Smooth muscle cell (in vitro differentiated cells): ENCODE data around the gene TRAF7. TPM values are rescaled to one million over a fixed set of nuclear protein-coding genes. Genes with fewer than 3 reads are reported as not detected.

Experiments
- DNase-seq: peaks from one replicate; lab custom pipeline; 2025; ENCODE audit not compliant: unreplicated experiment; lab: John Stamatoyannopoulos, UW
- H2AFZ ChIP-seq: fragments of 200-600 bp; sonication (generic); 2 replicates; pipeline ENCODE4 v1.6.0; 2016; ENCODE audit warnings: antibody characterized with exemption, low read depth, mild to moderate bottlenecking
- H3F3A ChIP-seq: fragments of 200-600 bp; sonication (generic); 2 replicates; pipeline ENCODE4 v1.6.0; 2017; ENCODE audit warnings: antibody characterized with exemption, low read depth
- H3K27ac ChIP-seq: fragments of 200-600 bp; sonication (generic); 2 replicates; pipeline ENCODE4 v1.5.1; 2016; ENCODE audit warnings: low read depth, mild to moderate bottlenecking
- H3K27me3 ChIP-seq: fragments of 200-600 bp; sonication (generic); 2 replicates; pipeline ENCODE4 v1.6.1; 2016; ENCODE audit warnings: low read depth, mild to moderate bottlenecking
- H3K36me3 ChIP-seq: fragments of 200-600 bp; sonication (generic); 2 replicates; pipeline ENCODE4 v1.5.1; 2016; ENCODE audit warnings: low read depth
- H3K4me1 ChIP-seq: fragments of 200-600 bp; sonication (generic); 2 replicates; pipeline ENCODE4 v1.5.1; 2016; ENCODE audit warnings: low read depth
- H3K4me2 ChIP-seq: fragments of 200-600 bp; sonication (generic); 2 replicates; pipeline ENCODE4 v1.6.0; 2016; ENCODE audit warnings: mild to moderate bottlenecking
- H3K4me3 ChIP-seq: fragments of 200-600 bp; sonication (generic); 2 replicates; pipeline ENCODE4 v1.5.1; 2016; ENCODE audit warnings: mild to moderate bottlenecking
- H3K79me2 ChIP-seq: fragments of 200-600 bp; sonication (generic); 2 replicates; pipeline ENCODE4 v1.6.0; 2016; ENCODE audit warnings: low read depth, mild to moderate bottlenecking
- H3K9ac ChIP-seq: fragments of 200-600 bp; sonication (generic); 2 replicates; pipeline ENCODE4 v1.6.0; 2016; ENCODE audit warnings: low read depth
- H3K9me3 ChIP-seq: fragments of 200-600 bp; sonication (generic); replicated peaks from 2 replicates; pipeline ENCODE4 v1.5.1; 2016; ENCODE audit warnings: low read depth
- H4K20me1 ChIP-seq: fragments of 200-600 bp; sonication (generic); 2 replicates; pipeline ENCODE4 v1.6.0; 2016; ENCODE audit warnings: low read depth
- CTCF ChIP-seq: fragments of 200-600 bp; sonication (generic); IDR thresholded peaks from 2 replicates; pipeline ENCODE4 v1.5.1; 2017; ENCODE audit warnings: borderline replicate concordance, mild to moderate bottlenecking, antibody characterized with exemption; ENCODE audit not compliant: insufficient read depth, poor library complexity, severe bottlenecking
- WGBS: methylation state at CpG from one replicate; pipeline ENCODE4 v1.1.7; 2016; ENCODE audit warnings: low lambda C conversion rate; 5-methylcytosine and 5-hydroxymethylcytosine counted together
- polyA plus RNA-seq: library from polyadenylated mRNA; unstranded; fragments of >200 nt; fragmentation: Nextera tagmentation; extraction: Ambion mirVana; gene quantifications from 2 replicates; pipeline ENCODE4 v1.2.1, GENCODE V29; 2016
- total RNA-seq: library from RNA; depleted of rRNA; stranded (reverse); fragments of >200 nt; gene quantifications from 2 replicates; pipeline ENCODE4 v1.2.3, GENCODE V29; 2014

The TRAF7 gene
- total and polyA plus RNA-seq, 2 experiments from 2014 or later, result 27.5 to 52.6 TPM

DNA sequence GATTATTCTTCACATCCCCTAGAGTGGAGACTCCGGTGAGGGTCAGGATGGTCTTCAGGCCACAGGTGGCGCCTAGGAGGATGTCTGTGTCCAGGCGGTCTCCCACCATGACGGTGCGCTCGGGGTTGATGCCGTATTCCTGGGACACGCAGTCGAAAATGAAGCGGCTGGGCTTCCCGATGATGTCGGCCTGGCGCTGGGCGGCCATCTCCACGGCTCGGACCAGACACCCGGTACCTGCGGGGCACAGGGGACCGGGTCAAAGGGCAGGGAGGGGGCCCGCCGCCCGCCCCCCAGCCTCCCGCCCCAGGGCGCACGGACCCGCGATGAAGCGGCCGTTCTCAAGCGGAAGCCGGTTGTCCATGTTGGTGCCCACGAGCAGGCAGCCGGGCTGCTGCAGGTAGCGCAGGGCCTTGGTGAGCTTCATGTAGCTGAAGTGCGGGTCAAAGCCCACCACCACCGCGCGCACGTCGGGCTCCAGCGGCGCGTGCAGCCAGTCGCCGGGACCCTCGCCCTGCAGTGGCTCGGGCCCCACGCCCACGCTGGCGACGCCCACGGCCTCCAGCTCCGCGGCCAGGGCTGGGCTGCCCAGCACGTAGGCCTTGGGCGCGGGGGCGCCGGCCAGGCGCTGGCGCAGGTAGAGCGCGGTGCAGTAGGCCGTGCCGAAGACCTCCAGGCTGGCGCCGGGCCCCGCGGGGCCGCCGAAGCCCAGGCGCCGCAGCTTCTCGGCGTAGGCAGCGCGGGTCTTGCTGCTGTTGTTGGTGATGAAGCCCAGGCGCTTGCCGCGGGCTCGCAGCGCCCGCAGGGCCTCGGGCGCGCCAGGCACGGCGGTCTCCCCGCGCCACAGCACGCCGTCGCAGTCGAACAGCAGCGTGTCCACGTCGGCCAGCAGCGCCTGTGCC lies 58.5 kb downstream of the TRAF7 start:
- peaks cover 13% of the 10 kb centered on the region for H3K4me1 ChIP-seq
- H3K9me3 ChIP-seq, result no peaks in the 10 kb centered on the region
- H3K27me3 ChIP-seq, result no peaks in the 10 kb centered on the region
- DNase-seq, result no peak
- H3K9ac ChIP-seq, result peak overlapping the region; percentile 81
- H3K79me2 ChIP-seq, result peaks cover 19% of the 10 kb centered on the region
- no peaks in the 10 kb centered on the region for H3K36me3 ChIP-seq
- peak overlapping the region; percentile 60 for H3K27ac ChIP-seq
- peak overlapping the region; percentile 90 for H3K4me3 ChIP-seq
- 1% methylated on average over 74 of the region's 98 CpGs for WGBS
- no peaks in the 10 kb centered on the region for H3F3A ChIP-seq
- H4K20me1 ChIP-seq, result peaks cover 15% of the 10 kb centered on the region
- H2AFZ ChIP-seq, result no peak overlapping the region
- TF ChIP-seq CTCF, result no peak
- peak overlapping the region; percentile 99 for H3K4me2 ChIP-seq

- peak within 1 kb of the TSS; percentile 99 for H3K4me2 ChIP-seq
Observed at GRCh38 chr16:2214719-2214968, 59.1 kb downstream of the TRAF7 start, which contains the start of gene PGP. PGP (minus strand) TSS chr16:2214840; CDS start chr16:2214777, 63 bp downstream.

DNA sequence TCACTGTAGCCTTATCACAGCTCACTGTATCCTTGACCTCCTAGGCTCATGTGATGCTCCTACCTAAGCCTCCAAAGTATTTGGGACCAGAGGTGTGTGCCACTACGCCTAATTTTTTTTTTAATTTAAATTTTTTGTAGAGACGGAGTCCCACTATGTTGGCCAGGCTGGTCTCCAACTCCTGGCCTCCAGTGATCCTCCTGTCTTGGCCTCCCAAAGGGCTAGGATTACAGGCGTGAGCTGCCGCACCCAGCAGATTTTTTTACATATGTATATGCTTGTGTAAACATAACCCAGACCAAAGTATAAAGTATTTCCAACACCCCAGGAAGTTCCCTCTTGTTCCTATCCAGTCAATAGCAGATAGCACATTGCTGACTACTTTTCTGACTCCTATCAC lies 60.7 kb downstream of the TRAF7 start:
- no peak for TF ChIP-seq CTCF
- Histone ChIP-seq H3K79me2 (peaks cover 19% of the 10 kb centered on the region), H3K27ac (peak overlapping the region; percentile 96), H3K4me2 (peak overlapping the region; percentile 94), H2AFZ (no peak overlapping the region), H3K36me3 (no peaks in the 10 kb centered on the region), H3K9me3 (no peaks in the 10 kb centered on the region), H3K27me3 (no peaks in the 10 kb centered on the region), H3K4me1 (peaks cover 13% of the 10 kb centered on the region), H3K9ac (no peak overlapping the region), H3F3A (no peaks in the 10 kb centered on the region), H4K20me1 (peaks cover 15% of the 10 kb centered on the region), H3K4me3 (no peak overlapping the region)
- no peak for DNase-seq
- WGBS, result 100% methylated on average over 4 of the region's 4 CpGs

More at GRCh38 chr16:2214719-2214968, 59.1 kb downstream of the TRAF7 start, which contains the start of gene PGP:
- peaks cover 19% of the 10 kb centered on the region for H3K79me2 ChIP-seq
- H3K4me1 ChIP-seq, result peaks cover 13% of the 10 kb centered on the region
- H3K36me3 ChIP-seq, result no peaks in the 10 kb centered on the region
- H3F3A ChIP-seq, result no peaks in the 10 kb centered on the region
- H3K9me3 ChIP-seq, result no peaks in the 10 kb centered on the region
- peak within 1 kb of the TSS; percentile 89 for H3K9ac ChIP-seq
- H3K27ac ChIP-seq, result peak within 1 kb of the TSS; percentile 96
- TF ChIP-seq CTCF, result no peak
- under 1% methylated on average over 17 of the region's 48 CpGs for WGBS
- peak within 1 kb of the TSS; percentile 90 for H3K4me3 ChIP-seq
- DNase-seq, result no peak
- no peaks in the 10 kb centered on the region for H3K27me3 ChIP-seq
- peak within 1 kb of the TSS; percentile 90 for H2AFZ ChIP-seq
- peaks cover 15% of the 10 kb centered on the region for H4K20me1 ChIP-seq
